Neuronal stem cell (in vitro differentiated cells): ENCODE measurements around the gene CLEC16A.

ENCODE experiments used
- DNase-seq: peaks from one replicate; pipeline ENCODE4 v3.0.0-alpha.2; 2013; ENCODE audit warnings: low spot score
- H2AFZ ChIP-seq: one replicate; pipeline ENCODE4 v1.6.1; 2013; ENCODE audit warnings: mild to moderate bottlenecking, low read length, inconsistent platforms
- H2AK5ac ChIP-seq: 2 replicates; pipeline ENCODE4 v1.6.1; 2013; ENCODE audit warnings: low read depth, mild to moderate bottlenecking, inconsistent platforms, low read length, moderate library complexity, mixed read lengths
- H2BK120ac ChIP-seq: 2 replicates; pipeline ENCODE4 v1.6.1; 2013; ENCODE audit warnings: low read depth, mild to moderate bottlenecking, inconsistent platforms, low read length, moderate library complexity, mixed read lengths
- H2BK12ac ChIP-seq: one replicate; pipeline ENCODE4 v1.6.1; 2013; ENCODE audit warnings: low read length, inconsistent platforms
- H2BK15ac ChIP-seq: 2 replicates; pipeline ENCODE4 v1.6.1; 2013; ENCODE audit warnings: mild to moderate bottlenecking, low read length, inconsistent platforms, mixed read lengths
- H2BK5ac ChIP-seq: one replicate; pipeline ENCODE4 v1.6.1; 2013; ENCODE audit warnings: inconsistent platforms, mild to moderate bottlenecking, low read length, moderate library complexity
- H3K14ac ChIP-seq: one replicate; pipeline ENCODE4 v1.6.1; 2013; ENCODE audit warnings: low read length, inconsistent platforms
- H3K18ac ChIP-seq: 2 replicates; pipeline ENCODE4 v1.6.1; 2013; ENCODE audit warnings: low read length, inconsistent platforms
- H3K23ac ChIP-seq: 2 replicates; pipeline ENCODE4 v1.6.1; 2013; ENCODE audit warnings: low read depth, mild to moderate bottlenecking, mixed read lengths, low read length, inconsistent platforms; ENCODE audit not compliant: poor library complexity
- H3K27ac ChIP-seq: replicated peaks from 3 replicates; pipeline ENCODE4 v1.5.1; 2013; ENCODE audit warnings: low read length, inconsistent platforms
- H3K27me3 ChIP-seq, 3 experiments: 2 replicates each; pipeline ENCODE4 v1.6.1; 2013; ENCODE audit warnings: low read length in 3 of 3, mild to moderate bottlenecking in 2 of 3, inconsistent platforms in 1 of 3, low read depth in 1 of 3, mixed read lengths in 1 of 3, moderate library complexity in 1 of 3; ENCODE audit not compliant: control insufficient read depth in 3 of 3, insufficient read depth in 3 of 3
- H3K36me3 ChIP-seq, 2 donors: replicated peaks in 1 of 2; 2 replicates each; pipeline ENCODE4 v1.6.1; 2013; ENCODE audit warnings: low read length in 2 of 2; ENCODE audit not compliant: control insufficient read depth in 2 of 2, insufficient read depth in 2 of 2
- H3K4ac ChIP-seq: 2 replicates; pipeline ENCODE4 v1.6.1; 2013; ENCODE audit warnings: inconsistent platforms, mild to moderate bottlenecking, low read length, moderate library complexity
- H3K4me1 ChIP-seq, 2 donors: 1 replicate in 1 of 2; 2 replicates in 1 of 2; pipeline ENCODE4 v1.6.1; 2013; ENCODE audit warnings: low read length in 2 of 2, low read depth in 1 of 2; ENCODE audit not compliant: control insufficient read depth in 2 of 2, insufficient read depth in 1 of 2
- H3K4me2 ChIP-seq: one replicate; pipeline ENCODE4 v1.6.1; 2013; ENCODE audit warnings: mild to moderate bottlenecking, low read length, inconsistent platforms; ENCODE audit not compliant: insufficient read depth, poor library complexity, severe bottlenecking
- H3K4me3 ChIP-seq, 2 donors: 2 replicates each; pipeline ENCODE4 v1.5.1; 2013; ENCODE audit warnings: low read length in 2 of 2, mild to moderate bottlenecking in 2 of 2, inconsistent platforms in 1 of 2, moderate library complexity in 1 of 2
- H3K79me1 ChIP-seq: one replicate; pipeline ENCODE4 v1.6.1; 2013; ENCODE audit warnings: low read depth, mild to moderate bottlenecking, inconsistent platforms, low read length, moderate library complexity
- H3K9ac ChIP-seq: one replicate; pipeline ENCODE4 v1.6.1; 2013; ENCODE audit warnings: mild to moderate bottlenecking, low read depth, low read length, inconsistent platforms; ENCODE audit not compliant: poor library complexity
- H3K9me3 ChIP-seq, 2 donors: replicated peaks in 1 of 2; 2 replicates each; pipeline versions ENCODE3 to v1.6.1; 2013; ENCODE audit warnings: low read length in 2 of 2, mild to moderate bottlenecking in 2 of 2, inconsistent platforms in 1 of 2, low read depth in 1 of 2, mixed read lengths in 1 of 2, moderate library complexity in 1 of 2; ENCODE audit not compliant: control insufficient read depth in 2 of 2, insufficient read depth in 1 of 2
- H4K8ac ChIP-seq: one replicate; pipeline ENCODE4 v1.6.1; 2013; ENCODE audit warnings: low read depth, mild to moderate bottlenecking, inconsistent platforms, low read length, moderate library complexity
- H4K91ac ChIP-seq: one replicate; pipeline ENCODE4 v1.6.1; 2013; ENCODE audit warnings: low read length, low read depth, mild to moderate bottlenecking, inconsistent platforms; ENCODE audit not compliant: poor library complexity
- WGBS, 2 donors: extraction: QIAGEN DNeasy Blood & Tissue Kit; methylation state at CpG; one replicate each; pipeline ENCODE4 v1.1.7; 2013; ENCODE audit warnings: missing lambda C conversion rate in 2 of 2, mixed read lengths in 1 of 2; ENCODE audit not compliant: insufficient read length in 2 of 2, insufficient replicate concordance in 1 of 2; ENCODE audit errors: extremely low coverage in 2 of 2; 5-methylcytosine and 5-hydroxymethylcytosine counted together

The CLEC16A gene

GRCh38 chr16:11015607-11016006, 71.2 kb downstream of the CLEC16A start:
- Histone ChIP-seq H3K18ac (peak overlapping the region; percentile 5), H3K27me3 (peaks cover 0 to 2% (median 0%) of the 10 kb centered on the region in 3 experiments), H4K8ac (no peak overlapping the region), H3K36me3 (peaks cover 5 to 10% of the 10 kb centered on the region in 2 donors), H2BK15ac (no peak overlapping the region), H3K4ac (no peak overlapping the region), H3K4me1 (no peaks in the 10 kb centered on the region), H3K4me3 (no peak overlapping the region), H3K27ac (no peak overlapping the region), H2BK5ac (no peak overlapping the region), H3K14ac (no peak overlapping the region), H2BK120ac (no peak overlapping the region), H2BK12ac (no peak overlapping the region), H3K9me3 (peaks cover 2 to 3% of the 10 kb centered on the region in 2 donors), H3K9ac (no peak overlapping the region), H2AFZ (no peak overlapping the region), H2AK5ac (no peak overlapping the region), H3K79me1 (no peaks in the 10 kb centered on the region), H3K23ac (no peak overlapping the region), H4K91ac (no peak overlapping the region), H3K4me2 (no peak overlapping the region)
- WGBS, 2 donors = no CpG with 5 or more reads among the region's 5 CpGs
- DNase-seq = no peak

GRCh38 chr16:11016524-11016988, 72.2 kb downstream of the CLEC16A start:
- no peak for DNase-seq
- no peak overlapping the region for H3K4ac ChIP-seq
- no peak overlapping the region for H3K27ac ChIP-seq
- H3K9ac ChIP-seq = no peak overlapping the region
- H3K14ac ChIP-seq = no peak overlapping the region
- H3K4me3 ChIP-seq = no peak overlapping the region
- H2BK15ac ChIP-seq = no peak overlapping the region
- WGBS, 2 donors = no CpG with 5 or more reads among the region's 3 CpGs
- H2AK5ac ChIP-seq = no peak overlapping the region
- H3K9me3 ChIP-seq = peaks cover 0 to under 1% of the 10 kb centered on the region in 2 donors
- H4K91ac ChIP-seq = no peak overlapping the region
- H3K27me3 ChIP-seq = peaks cover 0 to 2% (median 0%) of the 10 kb centered on the region in 3 experiments
- H2BK5ac ChIP-seq = no peak overlapping the region
- no peak overlapping the region for H3K4me2 ChIP-seq
- peak overlapping the region; percentile 33 for H3K18ac ChIP-seq
- peaks cover 5 to 11% of the 10 kb centered on the region in 2 donors for H3K36me3 ChIP-seq
- no peaks in the 10 kb centered on the region for H3K4me1 ChIP-seq
- H3K23ac ChIP-seq = no peak overlapping the region
- no peak overlapping the region for H2BK120ac ChIP-seq
- H2BK12ac ChIP-seq = no peak overlapping the region
- no peaks in the 10 kb centered on the region for H3K79me1 ChIP-seq
- no peak overlapping the region for H2AFZ ChIP-seq
- no peak overlapping the region for H4K8ac ChIP-seq

GRCh38 chr16:11016993-11017392, 72.6 kb downstream of the CLEC16A start:
- peaks cover 5 to 11% of the 10 kb centered on the region in 2 donors for H3K36me3 ChIP-seq
- no peak overlapping the region for H3K23ac ChIP-seq
- H2BK120ac ChIP-seq = no peak overlapping the region
- no peak overlapping the region for H2BK15ac ChIP-seq
- H2AK5ac ChIP-seq = peak overlapping the region; percentile 13
- no peak for DNase-seq
- peaks cover 0 to 2% (median 0%) of the 10 kb centered on the region in 3 experiments for H3K27me3 ChIP-seq
- no peak overlapping the region for H3K4me3 ChIP-seq
- H3K9me3 ChIP-seq = no peaks in the 10 kb centered on the region
- H4K91ac ChIP-seq = no peak overlapping the region
- no peak overlapping the region for H3K27ac ChIP-seq
- H3K4me1 ChIP-seq = peaks cover 0 to 1% of the 10 kb centered on the region in 2 donors
- no peak overlapping the region for H3K9ac ChIP-seq
- H2BK5ac ChIP-seq = no peak overlapping the region
- no peak overlapping the region for H4K8ac ChIP-seq
- no peaks in the 10 kb centered on the region for H3K79me1 ChIP-seq
- no peak overlapping the region for H3K4ac ChIP-seq
- no peak overlapping the region for H3K4me2 ChIP-seq
- H2BK12ac ChIP-seq = no peak overlapping the region
- no peak overlapping the region for H3K14ac ChIP-seq
- peak overlapping the region; percentile 33 for H3K18ac ChIP-seq
- H2AFZ ChIP-seq = no peak overlapping the region
- WGBS, 2 donors = no CpG with 5 or more reads among the region's 9 CpGs

GRCh38 chr16:11017499-11017898, 73.1 kb downstream of the CLEC16A start:
- Histone ChIP-seq H3K23ac (no peak overlapping the region), H3K18ac (no peak overlapping the region), H3K4ac (no peak overlapping the region), H3K27ac (no peak overlapping the region), H2BK120ac (no peak overlapping the region), H2AFZ (no peak overlapping the region), H2BK5ac (no peak overlapping the region), H3K9ac (no peak overlapping the region), H3K9me3 (no peaks in the 10 kb centered on the region), H3K79me1 (no peaks in the 10 kb centered on the region), H3K4me3 (no peak overlapping the region), H3K36me3 (peaks cover 5 to 11% of the 10 kb centered on the region in 2 donors), H2BK12ac (no peak overlapping the region), H2BK15ac (no peak overlapping the region), H3K27me3 (peaks cover 0 to 2% (median 0%) of the 10 kb centered on the region in 3 experiments), H4K91ac (no peak overlapping the region), H4K8ac (no peak overlapping the region), H3K4me1 (peaks cover 0 to 2% of the 10 kb centered on the region in 2 donors), H3K14ac (no peak overlapping the region), H2AK5ac (no peak overlapping the region), H3K4me2 (no peak overlapping the region)
- no peak for DNase-seq
- WGBS, 2 donors = no CpG with 5 or more reads among the region's 2 CpGs
